C4-2B (cell line): ENCODE measurements around the gene NCK2.
"Not testable (repeated sequence)": the region's sequence is repeated elsewhere in the genome, so short reads cannot be mapped to it uniquely, and the experiment has no call there.

Experiments
- H3K27ac ChIP-seq: fragments of 450-650 bp; 2 replicates; pipeline ENCODE4 v1.5.1; 2017
- ZFX ChIP-seq: fragments of 450-650 bp; IDR thresholded peaks from 2 replicates; pipeline ENCODE4 v1.6.1; 2017
- TF ChIP-seq, protein P1 (sequence below): fragments of 450-650 bp; conservative IDR thresholded peaks from 2 replicates; pipeline ENCODE4 v1.5.1; 2017; ENCODE audit warnings: mild to moderate bottlenecking

NCK2 gene

GRCh38 chr2:105896765-105897163, 152.1 kb downstream of the NCK2 start:
- no peak overlapping the region for H3K27ac ChIP-seq
- no peak for TF ChIP-seq ZFX
- TF ChIP-seq, protein P1, sequence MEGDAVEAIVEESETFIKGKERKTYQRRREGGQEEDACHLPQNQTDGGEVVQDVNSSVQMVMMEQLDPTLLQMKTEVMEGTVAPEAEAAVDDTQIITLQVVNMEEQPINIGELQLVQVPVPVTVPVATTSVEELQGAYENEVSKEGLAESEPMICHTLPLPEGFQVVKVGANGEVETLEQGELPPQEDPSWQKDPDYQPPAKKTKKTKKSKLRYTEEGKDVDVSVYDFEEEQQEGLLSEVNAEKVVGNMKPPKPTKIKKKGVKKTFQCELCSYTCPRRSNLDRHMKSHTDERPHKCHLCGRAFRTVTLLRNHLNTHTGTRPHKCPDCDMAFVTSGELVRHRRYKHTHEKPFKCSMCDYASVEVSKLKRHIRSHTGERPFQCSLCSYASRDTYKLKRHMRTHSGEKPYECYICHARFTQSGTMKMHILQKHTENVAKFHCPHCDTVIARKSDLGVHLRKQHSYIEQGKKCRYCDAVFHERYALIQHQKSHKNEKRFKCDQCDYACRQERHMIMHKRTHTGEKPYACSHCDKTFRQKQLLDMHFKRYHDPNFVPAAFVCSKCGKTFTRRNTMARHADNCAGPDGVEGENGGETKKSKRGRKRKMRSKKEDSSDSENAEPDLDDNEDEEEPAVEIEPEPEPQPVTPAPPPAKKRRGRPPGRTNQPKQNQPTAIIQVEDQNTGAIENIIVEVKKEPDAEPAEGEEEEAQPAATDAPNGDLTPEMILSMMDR: no peak

DNA sequence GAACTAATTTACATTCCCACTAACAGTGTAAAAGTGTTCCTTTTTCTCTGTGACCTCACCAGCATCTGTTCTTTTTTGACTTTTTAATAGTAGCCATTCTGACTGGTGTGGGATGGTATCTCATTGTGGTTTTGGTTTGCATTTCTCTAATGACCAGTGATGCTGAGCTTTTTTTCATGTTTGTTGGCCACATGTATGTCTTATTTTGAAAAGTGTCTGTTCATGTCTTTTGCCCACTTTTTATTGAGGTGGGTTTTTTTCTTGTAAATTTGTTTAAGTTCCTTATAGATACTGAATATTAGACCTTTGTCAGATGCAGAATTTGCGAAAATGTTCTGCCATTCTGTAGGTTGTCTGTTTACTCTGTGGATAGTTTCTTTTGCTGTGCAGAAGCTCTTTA, 153.0 kb downstream of the NCK2 start:
- H3K27ac ChIP-seq: not testable (repeated sequence)

DNA sequence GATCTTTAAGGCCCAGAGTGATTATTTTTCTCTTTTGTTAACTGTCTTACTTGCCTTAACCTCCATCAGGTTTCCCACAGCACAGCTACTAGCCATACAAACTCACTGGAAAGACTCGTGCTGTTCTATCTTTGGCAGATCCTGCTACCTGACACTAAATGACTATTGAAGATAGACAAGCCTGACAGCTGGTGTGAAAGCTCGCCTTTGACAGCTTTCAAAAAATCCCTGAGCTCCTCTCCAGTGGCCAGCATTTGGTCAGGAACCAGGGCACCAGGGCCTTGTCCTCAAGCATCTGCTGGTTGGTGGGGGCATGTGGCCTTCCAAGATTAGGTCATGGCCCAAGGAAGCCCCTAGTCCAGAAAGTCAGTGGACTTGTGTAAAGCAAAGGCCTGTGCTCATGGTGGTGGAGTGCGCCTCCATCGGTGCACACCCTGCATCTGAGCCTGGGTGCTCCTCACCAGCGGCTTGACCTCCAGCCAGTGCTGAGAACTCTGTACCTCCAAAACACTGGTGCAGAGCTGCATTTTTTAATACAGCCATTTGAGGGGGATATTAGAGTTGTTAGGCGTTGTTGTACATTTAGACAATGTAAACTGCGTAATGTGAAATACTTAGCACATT, 158.5 kb downstream of the NCK2 start:
- no peak for TF ChIP-seq ZFX
- TF ChIP-seq, protein P1: no peak
- H3K27ac ChIP-seq: no peak overlapping the region

- H3K27ac ChIP-seq: no peak overlapping the region
- no peak for TF ChIP-seq ZFX
- TF ChIP-seq, protein P1: no peak
Measured at GRCh38 chr2:105904938-105905337, 160.2 kb downstream of the NCK2 start.

DNA sequence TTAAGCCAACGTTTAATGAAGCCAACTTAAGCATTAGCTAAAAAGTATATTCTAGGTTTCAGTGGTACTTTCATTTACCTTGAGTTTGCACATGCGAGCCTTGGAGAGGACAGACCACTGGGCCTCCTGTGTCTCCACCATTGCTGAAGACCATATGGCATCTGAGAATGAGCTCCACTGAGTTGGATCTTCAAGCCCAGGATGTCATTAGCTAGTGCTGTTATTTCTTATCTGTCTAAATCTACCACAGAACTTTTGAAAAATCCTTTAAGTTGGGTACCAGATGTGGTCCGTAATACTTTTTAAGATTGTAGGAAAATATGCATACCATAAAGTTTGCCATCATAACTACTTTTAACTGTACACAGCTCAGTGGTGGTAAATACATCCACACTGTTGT, 161.8 kb downstream of the NCK2 start:
- no peak overlapping the region for H3K27ac ChIP-seq
- TF ChIP-seq, protein P1: no peak
- no peak for TF ChIP-seq ZFX

- TF ChIP-seq, protein P1: no peak
- no peak for TF ChIP-seq ZFX
- no peak overlapping the region for H3K27ac ChIP-seq
Measured at GRCh38 chr2:105907184-105907583, 162.5 kb downstream of the NCK2 start.

DNA sequence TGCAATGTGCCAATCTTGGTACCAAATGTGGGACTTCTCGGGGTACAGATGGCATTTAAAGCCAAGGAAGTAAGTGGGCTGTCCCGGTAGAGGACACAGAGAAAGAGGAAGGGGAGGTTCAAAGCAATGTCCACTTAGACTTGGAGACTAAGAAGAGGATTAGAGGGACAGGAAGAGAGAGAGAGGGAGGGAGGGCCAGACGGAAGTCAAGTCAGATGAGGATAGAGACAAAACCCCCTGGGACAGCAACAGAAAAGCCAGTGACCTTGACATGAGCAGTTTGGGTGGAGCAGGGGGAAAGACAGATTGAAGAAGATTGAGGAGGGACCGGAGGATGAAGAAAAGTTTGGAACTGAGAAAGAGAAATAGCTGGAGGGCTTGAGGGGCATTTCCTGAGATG, 164.5 kb downstream of the NCK2 start:
- no peak for TF ChIP-seq ZFX
- TF ChIP-seq, protein P1: no peak
- no peak overlapping the region for H3K27ac ChIP-seq

GRCh38 chr2:105910497-105911238, 166.0 kb downstream of the NCK2 start:
- TF ChIP-seq, protein P1: no peak
- TF ChIP-seq ZFX: no peak
- no peak overlapping the region for H3K27ac ChIP-seq
